OCI-LY7 (cell line): ENCODE measurements around the gene LARP1. TPM values are rescaled to one million over a fixed set of nuclear protein-coding genes. Genes with fewer than 3 reads are reported as not detected.

Source experiments
- BruUV-seq: library from RNA; stranded (reverse); fragments of 400-500 nt; replicated peaks from 2 replicates; lab custom pipeline; 2021; lab: Mats Ljungman, UMichigan
- CTCF ChIA-PET: fragments of 300-600 bp; sonication (Branson Sonifier 250); formaldehyde crosslinking; loops from one replicate; lab custom pipeline; 2022; ENCODE audit warnings: antibody characterized with exemption; ENCODE audit not compliant: unreplicated experiment; lab: Charles Lee
- POLR2A ChIA-PET: fragments of 300-600 bp; sonication (Branson Sonifier 250); formaldehyde crosslinking; loops from one replicate; lab custom pipeline; 2022; ENCODE audit warnings: antibody characterized with exemption; lab: Charles Lee
- DNase-seq: peaks from one replicate; pipeline ENCODE4 v3.0.0-alpha.2; 2015; ENCODE audit warnings: low spot score
- H2AFZ ChIP-seq: fragments of 200-600 bp; sonication (generic), shearing (Covaris generic); 2 replicates; pipeline ENCODE4 v1.6.1; 2014; ENCODE audit warnings: mild to moderate bottlenecking, antibody characterized with exemption, low read length, moderate library complexity
- H3K27ac ChIP-seq: fragments of 200-600 bp; sonication (generic); 2 replicates; pipeline ENCODE4 v1.5.1; 2014; ENCODE audit warnings: mixed run types, low read depth, mild to moderate bottlenecking, moderate library complexity, low read length, inconsistent platforms; ENCODE audit not compliant: poor library complexity, severe bottlenecking
- H3K36me3 ChIP-seq: fragments of 200-600 bp; sonication (generic); 2 replicates; pipeline ENCODE4 v1.6.1; 2014; ENCODE audit warnings: mild to moderate bottlenecking, antibody characterized with exemption, low read length, moderate library complexity, mixed read lengths; ENCODE audit not compliant: insufficient read depth
- H3K4me1 ChIP-seq: fragments of 200-600 bp; sonication (generic); 2 replicates; pipeline ENCODE4 v1.5.1; 2014; ENCODE audit warnings: mild to moderate bottlenecking, low read length; ENCODE audit not compliant: insufficient read depth, poor library complexity, severe bottlenecking
- H3K4me2 ChIP-seq: fragments of 200-600 bp; sonication (generic); 2 replicates; pipeline ENCODE4 v1.6.1; 2014; ENCODE audit warnings: mild to moderate bottlenecking, low read length
- H3K4me3 ChIP-seq: fragments of 200-600 bp; sonication (generic); 2 replicates; pipeline ENCODE4 v1.5.1; 2014; ENCODE audit warnings: mild to moderate bottlenecking, low read depth, low read length; ENCODE audit not compliant: poor library complexity, severe bottlenecking
- H3K79me2 ChIP-seq: fragments of 200-600 bp; sonication (generic); 2 replicates; pipeline ENCODE4 v1.6.1; 2016; ENCODE audit warnings: low read depth, mild to moderate bottlenecking, low read length, moderate library complexity, mixed read lengths; ENCODE audit not compliant: insufficient read depth
- H3K9me2 ChIP-seq: fragments of 200-600 bp; sonication (generic); 2 replicates; pipeline ENCODE4 v1.6.1; 2016; ENCODE audit warnings: mild to moderate bottlenecking, low read length, mixed read lengths; ENCODE audit not compliant: insufficient read depth
- H3K9me3 ChIP-seq: fragments of 200-600 bp; sonication (generic); 2 replicates; pipeline ENCODE4 v1.6.1; 2014; ENCODE audit warnings: mild to moderate bottlenecking, mixed run types, low read length, mixed read lengths
- H4K20me1 ChIP-seq: fragments of 200-600 bp; sonication (generic); 2 replicates; pipeline ENCODE4 v1.6.1; 2014; ENCODE audit warnings: mild to moderate bottlenecking, antibody characterized with exemption, low read length, moderate library complexity, mixed read lengths; ENCODE audit not compliant: insufficient read depth
- CTCF ChIP-seq: fragments of 200-600 bp; sonication (generic); conservative IDR thresholded peaks from 2 replicates; pipeline ENCODE4 v1.5.1; 2014; ENCODE audit warnings: mild to moderate bottlenecking, antibody characterized with exemption, low read length, moderate library complexity, mixed read lengths
- EZH2phosphoT487 ChIP-seq: fragments of 200-600 bp; sonication (generic); IDR thresholded peaks from 2 replicates; pipeline ENCODE4 v1.6.1; 2018; ENCODE audit warnings: low read depth, borderline replicate concordance, mild to moderate bottlenecking, mixed run types, antibody characterized with exemption, low read length, moderate library complexity, mixed read lengths
- intact Hi-C: fragments of 100-400 bp; cut with micrococcal nuclease; formaldehyde crosslinking; loops from one replicate; pipeline ENCODE4 v1.10.0; 2022; ENCODE audit not compliant: unreplicated experiment
- total RNA-seq, 2 experiments: library from RNA; depleted of rRNA in 1 of 2; stranded (reverse); fragments of >200 nt in 1 of 2; shearing (Covaris generic) in 1 of 2; gene quantifications; 2 replicates each; pipeline ENCODE4 v1.2.3, GENCODE V29; 2014 to 2022

LARP1 gene
- total RNA-seq, 2 experiments from 2014 or later = 71.1 to 274 TPM

GRCh38 chr5:154713615-154714125 lies 41.5 kb upstream of the LARP1 start:
- Histone ChIP-seq H3K4me1 (no peaks in the 10 kb centered on the region), H4K20me1 (no peaks in the 10 kb centered on the region), H3K79me2 (no peaks in the 10 kb centered on the region), H2AFZ (no peak overlapping the region), H3K9me3 (no peaks in the 10 kb centered on the region), H3K4me2 (no peak overlapping the region), H3K27ac (no peak overlapping the region), H3K9me2 (no peaks in the 10 kb centered on the region), H3K4me3 (no peak overlapping the region), H3K36me3 (no peaks in the 10 kb centered on the region)
- ChIA-PET POLR2A (interaction anchor here (0.7 to 1.6 kb wide), 4 partner anchors 10 to 270 kb away, joined by 3 to 7 read pairs (median 4); no protein-coding TSS in a partner anchor), CTCF (interaction anchor here (0.6 kb wide), 2 partner anchors 9 to 18 kb away, joined by 3 read pairs; no protein-coding TSS in a partner anchor)
- intact Hi-C loops = no loop called here
- BruUV-seq = no TSS peak
- no peak for TF ChIP-seq CTCF
- TF ChIP-seq EZH2phosphoT487 = no peak
- no peak for DNase-seq

- no TSS peak for BruUV-seq
- Histone ChIP-seq H3K27ac (no peak overlapping the region), H3K79me2 (no peaks in the 10 kb centered on the region), H4K20me1 (no peaks in the 10 kb centered on the region), H3K9me3 (no peaks in the 10 kb centered on the region), H3K4me1 (no peaks in the 10 kb centered on the region), H3K4me3 (no peak overlapping the region), H3K36me3 (no peaks in the 10 kb centered on the region), H3K9me2 (no peaks in the 10 kb centered on the region), H2AFZ (no peak overlapping the region), H3K4me2 (no peak overlapping the region)
- POLR2A ChIA-PET = interaction anchor here (0.7 to 1.6 kb wide), 4 partner anchors 11 to 269 kb away, joined by 3 to 7 read pairs (median 4); no protein-coding TSS in a partner anchor
- intact Hi-C loops = no loop called here
- no peak for DNase-seq
- no peak for TF ChIP-seq CTCF
- no peak for TF ChIP-seq EZH2phosphoT487
- CTCF ChIA-PET = interaction anchor here (0.6 kb wide), 1 partner anchor 8 kb away, joined by 3 read pairs; no protein-coding TSS in a partner anchor
Observed at GRCh38 chr5:154714266-154714986, 40.8 kb upstream of the LARP1 start.
